HEK293 (cell line): Measurements from ENCODE around the gene IFRD2.

ENCODE experiments used
- CTCF ChIA-PET: fragments of 350-600 bp; formaldehyde crosslinking; extraction: SDS; loops from one replicate; lab custom pipeline; 2021; ENCODE audit warnings: antibody characterized with exemption; lab: Yijun Ruan, JAX
- POLR2A ChIA-PET: fragments of 300-600 bp; formaldehyde crosslinking; extraction: SDS; loops from one replicate; lab custom pipeline; 2020; ENCODE audit warnings: antibody characterized with exemption, inconsistent platforms; lab: Yijun Ruan, JAX
- H3K27ac ChIP-seq: fragments of 200-500 bp; sonication (Bioruptor generic); 2 replicates; pipeline ENCODE4 v1.5.1; 2014; ENCODE audit warnings: low read depth, low read length, control low read depth, inconsistent platforms; ENCODE audit errors: extremely low read depth
- H3K36me3 ChIP-seq, 2 experiments: fragments of 200-500 bp in 1 of 2; sonication (Bioruptor generic) in 1 of 2; 1 replicate in 1 of 2; 2 replicates in 1 of 2; pipeline ENCODE4 v1.5.1; 2014 to 2017; ENCODE audit warnings: inconsistent platforms in 2 of 2, low read length in 2 of 2; ENCODE audit not compliant: control insufficient read depth in 2 of 2, insufficient read depth in 1 of 2
- H3K4me1 ChIP-seq: fragments of 200-500 bp; sonication (Bioruptor generic); 2 replicates; pipeline ENCODE4 v1.5.1; 2014; ENCODE audit warnings: mild to moderate bottlenecking, low read length, inconsistent platforms; ENCODE audit not compliant: control insufficient read depth, insufficient read depth
- H3K4me3 ChIP-seq: 2 replicates; pipeline ENCODE4 v1.5.1; 2011; ENCODE audit warnings: low read depth, mild to moderate bottlenecking, control low read depth, low read length, moderate library complexity
- H3K9me3 ChIP-seq: fragments of 200-500 bp; sonication (Bioruptor generic); 2 replicates; pipeline ENCODE4 v1.5.1; 2014; ENCODE audit warnings: low read depth, low read length, inconsistent platforms; ENCODE audit not compliant: control insufficient read depth, insufficient read depth
- KLF1 ChIP-seq: fragments of 450-650 bp; formaldehyde crosslinking; IDR thresholded peaks from 2 replicates; pipeline ENCODE4 v1.5.1; 2016; ENCODE audit warnings: missing biosample characterization, missing genetic modification characterization
- KLF17 ChIP-seq: fragments of 450-650 bp; formaldehyde crosslinking; IDR thresholded peaks from 2 replicates; pipeline ENCODE4 v1.5.1; 2016; ENCODE audit warnings: missing biosample characterization, missing genetic modification characterization
- PATZ1 ChIP-seq: fragments of 450-650 bp; formaldehyde crosslinking; IDR thresholded peaks from 2 replicates; pipeline ENCODE4 v1.5.1; 2016; ENCODE audit warnings: missing biosample characterization, missing genetic modification characterization
- SP3 ChIP-seq: fragments of 450-650 bp; formaldehyde crosslinking; IDR thresholded peaks from 2 replicates; pipeline ENCODE4 v1.5.1; 2016; ENCODE audit warnings: missing biosample characterization, missing genetic modification characterization
- YY1 ChIP-seq: fragments of 450-650 bp; formaldehyde crosslinking; IDR thresholded peaks from 2 replicates; pipeline ENCODE4 v1.5.1; 2018; ENCODE audit warnings: missing biosample characterization, missing genetic modification characterization
- ZBTB6 ChIP-seq: fragments of 450-650 bp; formaldehyde crosslinking; IDR thresholded peaks from 2 replicates; pipeline ENCODE4 v1.5.1; 2017; ENCODE audit warnings: missing biosample characterization, missing genetic modification characterization
- ZFHX2 ChIP-seq: fragments of 450-650 bp; formaldehyde crosslinking; conservative IDR thresholded peaks from 2 replicates; pipeline ENCODE4 v1.5.1; 2016; ENCODE audit warnings: missing biosample characterization, missing genetic modification characterization
- ZNF10 ChIP-seq: fragments of 450-650 bp; formaldehyde crosslinking; IDR thresholded peaks from 2 replicates; pipeline ENCODE4 v1.5.1; 2017; ENCODE audit warnings: missing biosample characterization, missing genetic modification characterization
- ZNF146 ChIP-seq: fragments of 450-650 bp; formaldehyde crosslinking; IDR thresholded peaks from 2 replicates; pipeline ENCODE4 v1.5.1; 2016; ENCODE audit warnings: missing biosample characterization, missing genetic modification characterization
- ZNF148 ChIP-seq: fragments of 450-650 bp; formaldehyde crosslinking; IDR thresholded peaks from 2 replicates; pipeline ENCODE4 v1.5.0; 2017; ENCODE audit warnings: missing biosample characterization, missing genetic modification characterization, borderline replicate concordance
- ZNF23 ChIP-seq: fragments of 450-650 bp; formaldehyde crosslinking; IDR thresholded peaks from 2 replicates; pipeline ENCODE4 v1.5.1; 2016; ENCODE audit warnings: missing biosample characterization, missing genetic modification characterization, borderline replicate concordance
- ZNF24 ChIP-seq: fragments of 450-650 bp; formaldehyde crosslinking; IDR thresholded peaks from 2 replicates; pipeline ENCODE4 v1.5.1; 2016; ENCODE audit warnings: missing biosample characterization, missing genetic modification characterization
- ZNF354C ChIP-seq: fragments of 450-650 bp; formaldehyde crosslinking; IDR thresholded peaks from 2 replicates; pipeline ENCODE4 v1.5.1; 2016; ENCODE audit warnings: missing biosample characterization, missing genetic modification characterization, low read depth, borderline replicate concordance
- ZNF391 ChIP-seq: fragments of 450-650 bp; formaldehyde crosslinking; IDR thresholded peaks from 2 replicates; pipeline ENCODE4 v1.5.1; 2016; ENCODE audit warnings: low read depth, missing biosample characterization, missing genetic modification characterization, borderline replicate concordance
- ZNF560 ChIP-seq: fragments of 450-650 bp; formaldehyde crosslinking; IDR thresholded peaks from 2 replicates; pipeline ENCODE4 v1.5.1; 2017; ENCODE audit warnings: missing biosample characterization, missing genetic modification characterization, borderline replicate concordance

IFRD2 gene

GRCh38 chr3:50255251-50255615, 37.0 kb downstream of the IFRD2 start (continued):
- TF ChIP-seq ZNF146 (tag by site-specific recombination) = no peak
- no peak for TF ChIP-seq ZNF391 (tag by site-specific recombination)
- TF ChIP-seq ZNF23 (tag by site-specific recombination) = no peak
- TF ChIP-seq YY1 (tag by site-specific recombination) = no peak
- no peak for TF ChIP-seq ZNF354C (tag by site-specific recombination)

- no peak overlapping the region for H3K27ac ChIP-seq
- H3K4me1 ChIP-seq = no peaks in the 10 kb centered on the region; the same call in 1 of the 2 replicates
- no peak overlapping the region for H3K4me3 ChIP-seq
- peaks cover 5 to 54% of the 10 kb centered on the region in 2 experiments for H3K36me3 ChIP-seq
- ChIA-PET POLR2A (interaction anchor here (1.6 kb wide), 1 partner anchor 10 kb away, joined by 4 read pairs; no protein-coding TSS in a partner anchor), CTCF (interaction anchor here (0.7 to 2.5 kb wide), 4 partner anchors 8 to 701 kb away, joined by 3 to 20 read pairs (median 3); no protein-coding TSS in a partner anchor)
- TF ChIP-seq ZNF560 (no peak), PATZ1 (tag by site-specific recombination) (no peak), ZBTB6 (tag by site-specific recombination) (peak; percentile 37; the same call in 1 of the 2 replicates)
- H3K9me3 ChIP-seq = no peaks in the 10 kb centered on the region
These were observed 37.5 kb downstream of the IFRD2 start for GRCh38 chr3:50254577-50255250.

- CTCF ChIA-PET = interaction anchor here (0.8 to 5.5 kb wide), 4 partner anchors 13 to 70 kb away, joined by 3 to 71 read pairs (median 4); partner anchors contain the start of gene GNAT1
- peaks cover 0 to 32% of the 10 kb centered on the region in 2 experiments; a peak in 2 of 3 replicates for H3K36me3 ChIP-seq
- no peaks in the 10 kb centered on the region for H3K4me1 ChIP-seq
- no peak overlapping the region for H3K4me3 ChIP-seq
- TF ChIP-seq KLF1 (tag by site-specific recombination) (peak; percentile 80), KLF17 (tag by site-specific recombination) (peak; percentile 62; the same call in 1 of the 2 replicates), ZNF10 (tag by site-specific recombination) (no peak), ZFHX2 (peak; percentile 57), ZNF148 (no peak), SP3 (tag by site-specific recombination) (no peak), ZNF24 (tag by site-specific recombination) (no peak)
- H3K9me3 ChIP-seq = no peaks in the 10 kb centered on the region
- no peak overlapping the region for H3K27ac ChIP-seq
- POLR2A ChIA-PET = interaction anchor here (1.1 kb wide), 1 partner anchor 24 kb away, joined by 3 read pairs; no protein-coding TSS in a partner anchor
These were observed 41.0 kb downstream of the IFRD2 start for GRCh38 chr3:50251220-50251619.
